Lung (tissue), 12 donors: Measurements from ENCODE around the gene MRPL12. TPM values are rescaled to one million over a fixed set of nuclear protein-coding genes. Genes with fewer than 3 reads are reported as not detected.

Experiments used
- ATAC-seq: fragments of 200-7000 bp; cut with Tn5 transposase; one replicate; pipeline ENCODE4 v1.9.1; 2020; ENCODE audit warnings: moderate number of reproducible peaks; ENCODE audit not compliant: insufficient read depth, low FRiP score
- DNase-seq, 3 donors: peaks; one replicate each; pipeline ENCODE4 v3.0.0-alpha.2; 2013 to 2017
- H3K27ac ChIP-seq, 2 donors: one replicate each; pipeline ENCODE4 v1.5.1; 2013; ENCODE audit warnings: mild to moderate bottlenecking in 2 of 2, moderate library complexity in 2 of 2, control low read depth in 1 of 2, inconsistent platforms in 1 of 2, low read depth in 1 of 2, low read length in 1 of 2
- H3K27me3 ChIP-seq, 3 donors: one replicate each; pipeline ENCODE4 v1.5.1; 2013; ENCODE audit warnings: low read length in 2 of 3; ENCODE audit not compliant: control insufficient read depth in 3 of 3, insufficient read depth in 3 of 3
- H3K36me3 ChIP-seq, 4 donors: one replicate each; pipeline ENCODE4 v1.5.1; 2013; ENCODE audit warnings: low read length in 4 of 4, mild to moderate bottlenecking in 1 of 4, moderate library complexity in 1 of 4; ENCODE audit not compliant: control insufficient read depth in 4 of 4, insufficient read depth in 4 of 4
- H3K4me1 ChIP-seq, 5 donors: one replicate each; pipeline ENCODE4 v1.5.1; 2013; ENCODE audit warnings: low read length in 5 of 5, mild to moderate bottlenecking in 2 of 5, moderate library complexity in 1 of 5; ENCODE audit not compliant: control insufficient read depth in 5 of 5, insufficient read depth in 5 of 5
- H3K4me3 ChIP-seq: one replicate; pipeline ENCODE4 v1.5.1; 2013; ENCODE audit warnings: mild to moderate bottlenecking, control low read depth, moderate library complexity
- H3K9ac ChIP-seq, 2 donors: one replicate each; pipeline ENCODE4 v1.5.1; 2013; ENCODE audit warnings: low read length in 2 of 2, control low read depth in 1 of 2; ENCODE audit not compliant: insufficient read depth in 1 of 2
- H3K9me3 ChIP-seq, 4 donors: one replicate each; pipeline ENCODE4 v1.5.1; 2013; ENCODE audit warnings: low read length in 3 of 4, mild to moderate bottlenecking in 1 of 4, moderate library complexity in 1 of 4; ENCODE audit not compliant: control insufficient read depth in 4 of 4, insufficient read depth in 3 of 4
- CTCF ChIP-seq: IDR thresholded peaks from 2 replicates; pipeline ENCODE4 v1.5.1; 2012; ENCODE audit warnings: mild to moderate bottlenecking; ENCODE audit errors: control extremely low read depth, extremely low read depth
- WGBS, 2 donors: extraction: QIAGEN DNeasy Blood & Tissue Kit; methylation state at CpG; one replicate each; pipeline ENCODE4 v1.1.7; 2013; 5-methylcytosine and 5-hydroxymethylcytosine counted together
- polyA plus RNA-seq, 2 donors: library from polyadenylated mRNA; stranded (reverse); fragments of 200-250 nt; gene quantifications; one replicate each; pipeline ENCODE4 v1.2.1, GENCODE V29; 2013
- total RNA-seq, 2 donors: library from RNA; depleted of rRNA in 1 of 2; stranded (reverse); fragments of >200 nt in 1 of 2; gene quantifications; one replicate each; pipeline ENCODE4 v1.2.1, GENCODE V29; 2014 to 2021
- donor health status: control.
- donor health status: control.
- donor health status: Bipolar disorder and iron deficiency.
- donor health status: healthy.
- donor health status: DM: yes; HTN: yes; CAD: no.

The MRPL12 gene
- total and polyA plus RNA-seq, 4 donors: 6.1 to 154 (median 104) TPM

- Histone ChIP-seq H3K9ac (no peak overlapping the region), H3K4me3 (no peak overlapping the region), H3K36me3 (peaks cover 0 to 2% (median 0%) of the 10 kb centered on the region in 4 donors), H3K9me3 (no peaks in the 10 kb centered on the region), H3K27ac (no peak overlapping the region), H3K27me3 (no peaks in the 10 kb centered on the region), H3K4me1 (peaks cover 0 to 9% (median 4%) of the 10 kb centered on the region in 5 donors)
- WGBS, 2 donors: 87 to 95% methylated on average over 32 of the region's 33 CpGs
- ATAC-seq (no peak), DNase-seq (no peak)
- TF ChIP-seq CTCF: no peak
Observed at GRCh38 chr17:81719410-81720266, 16.5 kb downstream of the MRPL12 start.

- no peak overlapping the region for H3K9ac ChIP-seq
- no peak for TF ChIP-seq CTCF
- ATAC-seq (no peak), DNase-seq (no peak)
- no peaks in the 10 kb centered on the region for H3K9me3 ChIP-seq
- H3K36me3 ChIP-seq: peaks cover 0 to 2% (median 0%) of the 10 kb centered on the region in 4 donors
- no peak overlapping the region for H3K27ac ChIP-seq
- peaks cover 0 to 11% (median 4%) of the 10 kb centered on the region in 5 donors for H3K4me1 ChIP-seq
- WGBS, 2 donors: 91 to 93% methylated on average over 33 of the region's 33 CpGs
- no peak overlapping the region for H3K4me3 ChIP-seq
- H3K27me3 ChIP-seq: no peaks in the 10 kb centered on the region
Observed at GRCh38 chr17:81720267-81721071, 17.3 kb downstream of the MRPL12 start.

GRCh38 chr17:81722184-81723120 is 19.3 kb downstream of the MRPL12 start:
- peak; percentile 53 for ATAC-seq
- WGBS, 2 donors: 45 to 55% methylated on average over 10 of the region's 10 CpGs
- peak overlapping the region in 1 of 2 donors; percentile 78 for H3K27ac ChIP-seq

More at GRCh38 chr17:81722184-81723120, 19.3 kb downstream of the MRPL12 start:
- Histone ChIP-seq H3K4me3 (no peak overlapping the region), H3K9me3 (no peaks in the 10 kb centered on the region), H3K36me3 (no peaks in the 10 kb centered on the region), H3K27me3 (no peaks in the 10 kb centered on the region), H3K9ac (no peak overlapping the region), H3K4me1 (peaks cover 0 to 13% (median 4%) of the 10 kb centered on the region in 5 donors)
- DNase-seq: peak in 2 of 3 donors; percentile 35 to 49
- TF ChIP-seq CTCF: no peak
